Chondrocyte (in vitro differentiated cells): Measurements from ENCODE around the gene CDK5R1. TPM values are rescaled to one million over a fixed set of nuclear protein-coding genes. Genes with fewer than 3 reads are reported as not detected.

Experiments used
- DNase-seq: peaks from one replicate; pipeline ENCODE4 v3.0.0; 2021; ENCODE audit warnings: mixed read lengths, low spot score
- H3K27ac Mint-ChIP-seq: one replicate; pipeline ENCODE4 v1.8.0; 2021; ENCODE audit warnings: mild to moderate bottlenecking, moderate library complexity, mixed read lengths; ENCODE audit not compliant: unreplicated experiment
- H3K27me3 Mint-ChIP-seq: 2 replicates; pipeline ENCODE4 v1.8.0; 2021; ENCODE audit warnings: low read depth, mixed read lengths
- H3K36me3 Mint-ChIP-seq: 2 replicates; pipeline ENCODE4 v1.8.0; 2021; ENCODE audit warnings: low read depth, mixed read lengths
- H3K4me1 Mint-ChIP-seq: 2 replicates; pipeline ENCODE4 v1.8.0; 2021; ENCODE audit warnings: low read depth, mild to moderate bottlenecking, mixed read lengths
- H3K4me3 Mint-ChIP-seq: one replicate; pipeline ENCODE4 v1.8.0; 2021; ENCODE audit warnings: mild to moderate bottlenecking, moderate library complexity, mixed read lengths; ENCODE audit not compliant: unreplicated experiment
- H3K9me3 Mint-ChIP-seq: 2 replicates; pipeline ENCODE4 v1.8.0; 2021; ENCODE audit warnings: low read depth, mixed read lengths
- total RNA-seq: library from RNA; stranded (reverse); gene quantifications from 3 replicates; pipeline ENCODE4 v1.2.1, GENCODE V29; 2021
- TF ChIP-seq, protein P1 (sequence below): fragments of 200-600 bp; sonication (generic); IDR thresholded peaks from 2 replicates; pipeline ENCODE4 v1.5.0; 2021; ENCODE audit warnings: antibody characterized with exemption, mild to moderate bottlenecking, moderate library complexity

Gene CDK5R1
- total RNA-seq, 1 donor from 2014 or later, result 2.1 TPM

DNA sequence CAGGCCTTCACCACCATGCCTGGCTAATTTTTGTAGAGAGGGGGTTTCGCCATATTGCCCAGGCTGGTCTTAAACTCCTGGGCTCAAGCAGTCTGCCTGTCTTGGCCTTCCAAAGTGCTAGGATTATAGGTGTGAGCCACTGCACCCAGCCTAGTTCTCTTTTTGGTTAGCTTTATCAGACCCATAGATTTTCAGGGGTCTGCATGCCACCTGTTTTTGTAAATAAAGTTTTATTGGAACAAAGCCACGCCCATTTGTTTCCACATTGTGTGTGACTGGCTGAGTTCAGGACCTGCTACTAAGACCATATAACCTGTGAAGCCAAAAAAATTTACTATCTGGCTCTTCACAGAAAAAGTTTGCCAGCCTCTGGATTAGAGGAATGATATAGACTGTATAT, 34.9 kb upstream of the CDK5R1 start:
- Mint-ChIP-seq H3K36me3 (peaks cover 32% of the 10 kb centered on the region), H3K27me3 (no peaks in the 10 kb centered on the region), H3K27ac (no peak overlapping the region), H3K4me1 (peaks cover 12% of the 10 kb centered on the region), H3K9me3 (no peaks in the 10 kb centered on the region), H3K4me3 (no peak overlapping the region)
- TF ChIP-seq, protein P1, sequence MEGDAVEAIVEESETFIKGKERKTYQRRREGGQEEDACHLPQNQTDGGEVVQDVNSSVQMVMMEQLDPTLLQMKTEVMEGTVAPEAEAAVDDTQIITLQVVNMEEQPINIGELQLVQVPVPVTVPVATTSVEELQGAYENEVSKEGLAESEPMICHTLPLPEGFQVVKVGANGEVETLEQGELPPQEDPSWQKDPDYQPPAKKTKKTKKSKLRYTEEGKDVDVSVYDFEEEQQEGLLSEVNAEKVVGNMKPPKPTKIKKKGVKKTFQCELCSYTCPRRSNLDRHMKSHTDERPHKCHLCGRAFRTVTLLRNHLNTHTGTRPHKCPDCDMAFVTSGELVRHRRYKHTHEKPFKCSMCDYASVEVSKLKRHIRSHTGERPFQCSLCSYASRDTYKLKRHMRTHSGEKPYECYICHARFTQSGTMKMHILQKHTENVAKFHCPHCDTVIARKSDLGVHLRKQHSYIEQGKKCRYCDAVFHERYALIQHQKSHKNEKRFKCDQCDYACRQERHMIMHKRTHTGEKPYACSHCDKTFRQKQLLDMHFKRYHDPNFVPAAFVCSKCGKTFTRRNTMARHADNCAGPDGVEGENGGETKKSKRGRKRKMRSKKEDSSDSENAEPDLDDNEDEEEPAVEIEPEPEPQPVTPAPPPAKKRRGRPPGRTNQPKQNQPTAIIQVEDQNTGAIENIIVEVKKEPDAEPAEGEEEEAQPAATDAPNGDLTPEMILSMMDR, result no peak
- no peak for DNase-seq

- Mint-ChIP-seq H3K27me3 (no peaks in the 10 kb centered on the region), H3K9me3 (no peaks in the 10 kb centered on the region), H3K4me1 (peaks cover 8% of the 10 kb centered on the region), H3K36me3 (peaks cover 29% of the 10 kb centered on the region), H3K4me3 (no peak overlapping the region), H3K27ac (no peak overlapping the region)
- DNase-seq, result no peak
- TF ChIP-seq, protein P1, result no peak
These were observed 34.5 kb upstream of the CDK5R1 start for GRCh38 chr17:32452281-32452680.

GRCh38 chr17:32453370-32453769, 33.4 kb upstream of the CDK5R1 start:
- Mint-ChIP-seq H3K27me3 (no peaks in the 10 kb centered on the region), H3K4me3 (no peak overlapping the region), H3K9me3 (no peaks in the 10 kb centered on the region), H3K4me1 (peaks cover 5% of the 10 kb centered on the region), H3K27ac (no peak overlapping the region), H3K36me3 (peaks cover 35% of the 10 kb centered on the region)
- DNase-seq, result no peak
- TF ChIP-seq, protein P1, result no peak

GRCh38 chr17:32458371-32458770, 28.4 kb upstream of the CDK5R1 start:
- Mint-ChIP-seq H3K36me3 (peaks cover 38% of the 10 kb centered on the region), H3K4me1 (peaks cover 5% of the 10 kb centered on the region), H3K27me3 (no peaks in the 10 kb centered on the region), H3K4me3 (no peak overlapping the region), H3K9me3 (no peaks in the 10 kb centered on the region), H3K27ac (no peak overlapping the region)
- TF ChIP-seq, protein P1, result no peak
- no peak for DNase-seq

DNA sequence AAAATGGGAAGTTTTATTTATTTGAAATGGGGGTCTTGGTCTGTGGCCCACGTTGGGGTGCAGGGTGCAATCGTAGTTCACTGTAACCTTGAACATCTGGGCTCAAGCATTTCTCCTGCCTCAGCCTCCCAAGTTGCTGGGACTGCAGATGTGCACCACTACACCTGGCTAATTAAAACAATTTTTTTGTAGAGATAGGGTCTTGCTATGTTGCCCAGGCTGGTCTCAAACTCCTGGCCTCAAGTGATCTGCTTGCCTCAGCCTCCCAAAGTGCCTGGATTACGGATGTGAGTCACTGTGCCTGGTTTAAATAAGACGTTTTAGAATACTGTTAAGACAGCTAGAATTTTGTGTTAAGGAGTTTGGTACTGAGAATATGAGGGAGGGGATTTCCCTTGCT, 26.7 kb upstream of the CDK5R1 start:
- DNase-seq, result no peak
- Mint-ChIP-seq H3K27ac (no peak overlapping the region), H3K9me3 (no peaks in the 10 kb centered on the region), H3K27me3 (no peaks in the 10 kb centered on the region), H3K4me3 (no peak overlapping the region), H3K4me1 (peaks cover 5% of the 10 kb centered on the region), H3K36me3 (peaks cover 28% of the 10 kb centered on the region)
- TF ChIP-seq, protein P1, result no peak
